MCF 10A (cell line): Measurements from ENCODE around the gene NDC80. TPM values are rescaled to one million over a fixed set of nuclear protein-coding genes. Genes with fewer than 3 reads are reported as not detected.

ENCODE experiments used
- BruUV-seq: library from RNA; stranded (reverse); fragments of 400-500 nt; replicated peaks from 2 replicates; lab custom pipeline; 2021; lab: Mats Ljungman, UMichigan
- CTCF ChIA-PET: fragments of 300-600 bp; sonication (Branson Sonifier 250); formaldehyde crosslinking; extraction: SDS; loops from one replicate; lab custom pipeline; 2021; ENCODE audit warnings: antibody characterized with exemption, inconsistent platforms; lab: Yijun Ruan, JAX
- POLR2A ChIA-PET: fragments of 300-600, 350-650 bp; sonication (Branson Sonifier 250); formaldehyde crosslinking; extraction: SDS; loops from one replicate; lab custom pipeline; 2020; ENCODE audit warnings: antibody characterized with exemption, inconsistent platforms; lab: Yijun Ruan, JAX
- DNase-seq: peaks from one replicate; pipeline ENCODE4 v3.0.0-alpha.2; 2018; ENCODE audit not compliant: unreplicated experiment
- H3K27ac Mint-ChIP-seq: one replicate; pipeline ENCODE4 v1.8.0; 2022; ENCODE audit warnings: mild to moderate bottlenecking, low read depth, mixed read lengths; ENCODE audit not compliant: unreplicated experiment
- H3K27me3 Mint-ChIP-seq: one replicate; pipeline ENCODE4 v1.8.0; 2022; ENCODE audit warnings: mixed read lengths; ENCODE audit not compliant: insufficient read depth, unreplicated experiment
- H3K36me3 Mint-ChIP-seq: one replicate; pipeline ENCODE4 v1.8.0; 2022; ENCODE audit warnings: mild to moderate bottlenecking, moderate library complexity, mixed read lengths; ENCODE audit not compliant: insufficient read depth, unreplicated experiment
- H3K4me1 Mint-ChIP-seq: one replicate; pipeline ENCODE4 v1.8.0; 2022; ENCODE audit warnings: mixed read lengths; ENCODE audit not compliant: insufficient read depth, unreplicated experiment
- H3K4me3 Mint-ChIP-seq: one replicate; pipeline ENCODE4 v1.8.0; 2022; ENCODE audit warnings: mild to moderate bottlenecking, moderate library complexity, mixed read lengths; ENCODE audit not compliant: unreplicated experiment
- H3K9me3 Mint-ChIP-seq: one replicate; pipeline ENCODE4 v1.8.0; 2022; ENCODE audit warnings: mixed read lengths; ENCODE audit not compliant: unreplicated experiment
- CTCF ChIP-seq: fragments of 200-600 bp; IDR thresholded peaks from one replicate; pipeline ENCODE4 v1.8.0; 2022; ENCODE audit warnings: antibody characterized with exemption, mild to moderate bottlenecking; ENCODE audit not compliant: unreplicated experiment
- intact Hi-C: fragments of 100-400 bp; cut with micrococcal nuclease; formaldehyde crosslinking; loops from 2 replicates; pipeline ENCODE4 v1.14.1; 2022
- total RNA-seq: library from RNA; stranded (reverse); gene quantifications from 2 replicates; pipeline ENCODE4 v1.2.3, GENCODE V29; 2022

Gene NDC80
- total RNA-seq, 1 experiment from 2014 or later = 29.6 TPM

- Mint-ChIP-seq H3K27me3 (no peaks in the 10 kb centered on the region), H3K27ac (peak overlapping the region; percentile 99), H3K9me3 (no peaks in the 10 kb centered on the region), H3K4me1 (peaks cover 39% of the 10 kb centered on the region), H3K36me3 (no peaks in the 10 kb centered on the region), H3K4me3 (peak overlapping the region; percentile 98)
- no TSS peak for BruUV-seq
- no peak for TF ChIP-seq CTCF
- intact Hi-C loops = no loop called here
- ChIA-PET POLR2A (interaction anchor here (0.6 to 7.8 kb wide), 15 partner anchors 10 to 1767 kb away, joined by 3 to 192 read pairs (median 5); partner anchors contain the start of genes MYL12A and SMCHD1), CTCF (interaction anchor here (0.6 to 1.8 kb wide), 4 partner anchors 10 to 1734 kb away, joined by 3 to 6 read pairs (median 4); no protein-coding TSS in a partner anchor)
- DNase-seq = peak; percentile 3
Measured at GRCh38 chr18:2573408-2573807, 2.1 kb downstream of the NDC80 start.

GRCh38 chr18:2587788-2588187 is 16.4 kb downstream of the NDC80 start:
- no peak for DNase-seq
- intact Hi-C loops = no loop called here
- CTCF ChIA-PET = interaction anchor here (0.6 kb wide), 1 partner anchor 266 kb away, joined by 3 read pairs; no protein-coding TSS in a partner anchor
- H3K4me3 Mint-ChIP-seq = no peak overlapping the region
- peak overlapping the region; percentile 85 for H3K27ac Mint-ChIP-seq
- no peaks in the 10 kb centered on the region for H3K27me3 Mint-ChIP-seq
- H3K36me3 Mint-ChIP-seq = peaks cover 18% of the 10 kb centered on the region
- POLR2A ChIA-PET = interaction anchor here (0.7 to 9.6 kb wide), 7 partner anchors 8 to 659 kb away, joined by 3 to 83 read pairs (median 9); partner anchors contain the start of genes METTL4, NDC80 and SMCHD1
- no TSS peak for BruUV-seq
- H3K4me1 Mint-ChIP-seq = peaks cover 11% of the 10 kb centered on the region
- H3K9me3 Mint-ChIP-seq = no peaks in the 10 kb centered on the region
- no peak for TF ChIP-seq CTCF

- Mint-ChIP-seq H3K4me1 (peaks cover 14% of the 10 kb centered on the region), H3K27me3 (no peaks in the 10 kb centered on the region), H3K9me3 (no peaks in the 10 kb centered on the region), H3K4me3 (peak overlapping the region; percentile 42), H3K36me3 (peaks cover 10% of the 10 kb centered on the region), H3K27ac (peak overlapping the region; percentile 85)
- ChIA-PET POLR2A (interaction anchor here (0.6 to 9.6 kb wide), 14 partner anchors 9 to 726 kb away, joined by 3 to 83 read pairs (median 4); partner anchors contain the start of genes METTL4, NDC80 and SMCHD1), CTCF (interaction anchor here (0.6 to 0.8 kb wide), 4 partner anchors 9 to 304 kb away, joined by 3 to 6 read pairs (median 3); no protein-coding TSS in a partner anchor)
- TF ChIP-seq CTCF = no peak
- TSS peak; percentile 93 for BruUV-seq
- no peak for DNase-seq
- intact Hi-C loops = no loop called here
Measured at GRCh38 chr18:2588666-2589344, 17.4 kb downstream of the NDC80 start.
